ENCODE data around the gene ARHGEF39.

ARHGEF39 gene, protein sequence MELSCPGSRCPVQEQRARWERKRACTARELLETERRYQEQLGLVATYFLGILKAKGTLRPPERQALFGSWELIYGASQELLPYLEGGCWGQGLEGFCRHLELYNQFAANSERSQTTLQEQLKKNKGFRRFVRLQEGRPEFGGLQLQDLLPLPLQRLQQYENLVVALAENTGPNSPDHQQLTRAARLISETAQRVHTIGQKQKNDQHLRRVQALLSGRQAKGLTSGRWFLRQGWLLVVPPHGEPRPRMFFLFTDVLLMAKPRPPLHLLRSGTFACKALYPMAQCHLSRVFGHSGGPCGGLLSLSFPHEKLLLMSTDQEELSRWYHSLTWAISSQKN

DNA sequence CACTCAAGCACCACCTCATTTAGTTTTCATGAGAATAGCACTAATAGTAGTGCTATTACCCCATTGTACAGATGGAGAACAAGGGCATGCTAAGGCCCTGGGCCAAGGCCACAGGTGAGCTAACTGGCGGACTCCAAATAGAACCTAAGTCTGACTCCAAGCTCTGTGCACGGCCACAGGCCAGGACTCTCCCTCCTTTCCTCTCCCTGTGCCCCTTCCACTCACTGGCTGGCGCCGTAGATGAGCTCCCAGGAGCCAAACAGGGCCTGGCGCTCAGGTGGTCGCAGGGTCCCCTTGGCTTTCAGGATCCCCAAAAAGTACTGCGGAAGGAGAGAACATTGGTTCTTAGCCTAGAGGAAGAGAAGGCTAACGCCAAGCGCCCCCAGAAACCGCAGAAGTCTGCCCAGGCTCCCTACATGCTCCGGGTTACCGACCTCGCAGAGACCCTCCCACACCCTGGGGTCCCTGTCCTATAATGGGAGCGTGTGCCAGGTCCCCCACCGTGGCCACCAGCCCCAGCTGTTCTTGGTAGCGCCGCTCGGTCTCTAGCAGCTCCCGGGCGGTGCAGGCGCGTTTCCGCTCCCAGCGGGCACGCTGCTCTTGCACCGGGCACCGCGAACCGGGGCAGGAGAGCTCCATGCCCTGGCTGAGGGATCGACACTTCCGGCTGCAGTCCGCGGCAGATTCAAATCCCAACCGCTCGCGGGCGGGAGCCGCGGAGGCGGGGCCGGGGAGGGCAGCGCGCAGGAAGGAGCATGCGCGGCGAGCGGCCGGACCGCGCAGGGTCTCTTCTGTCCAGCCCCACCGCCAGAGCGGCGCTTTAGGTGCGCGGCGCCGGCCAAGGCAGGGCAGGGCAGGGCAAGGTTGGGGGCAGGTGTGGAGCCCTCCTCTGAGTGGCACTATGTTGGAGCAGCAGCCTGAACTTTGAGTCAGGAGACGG is at the start of gene ARHGEF39:
TSS of gene ARHGEF39 (minus strand) at position 665 of the 940 bp plus-strand sequence. CDS start at position 639, 26 bp downstream.
- peak; percentile 82 for DNase-seq (ENCODE audit: low spot score)

DNA sequence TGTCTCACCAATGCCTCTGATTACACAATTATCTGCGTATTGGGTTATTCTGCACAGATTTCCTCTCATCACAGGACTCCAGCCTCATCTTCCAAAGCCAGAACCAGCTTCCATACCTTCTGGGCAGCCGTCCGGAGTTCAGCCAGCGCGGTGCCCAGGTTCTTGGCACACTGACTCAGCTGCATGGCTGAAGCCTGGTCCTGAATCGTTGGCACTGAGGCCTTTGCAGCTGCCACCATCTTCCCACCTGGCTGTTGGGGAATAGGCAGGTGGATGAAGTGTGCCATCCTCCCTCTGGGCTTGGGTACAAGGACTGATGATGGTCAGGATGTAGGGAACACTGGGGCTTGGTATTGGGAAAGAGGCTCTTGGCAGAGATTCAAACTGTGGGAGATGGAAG is 49.1 kb upstream of the ARHGEF39 start:
- no peak for DNase-seq (ENCODE audit: low spot score)

DNA sequence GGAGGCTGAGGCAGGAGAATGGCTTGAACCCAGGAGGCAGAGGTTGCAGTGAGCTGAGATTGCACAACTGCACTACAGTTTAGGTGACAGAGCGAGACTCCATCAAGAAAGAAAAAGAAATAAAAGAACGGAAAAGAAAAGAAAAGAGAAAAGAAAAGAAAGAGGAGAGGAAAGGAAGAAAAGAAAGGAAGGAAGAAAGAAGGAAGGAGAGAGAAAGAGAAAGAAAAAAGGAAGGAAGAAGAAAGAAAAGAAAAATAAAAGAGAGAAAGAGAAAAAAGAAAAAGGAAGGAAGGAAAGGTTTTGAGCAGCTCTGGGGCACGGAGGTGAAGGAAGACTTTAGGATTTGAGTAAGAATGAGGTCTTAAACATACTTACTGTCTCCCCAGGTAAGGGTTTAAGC is 48.6 kb upstream of the ARHGEF39 start:
- DNase-seq (ENCODE audit: low spot score) = no peak

DNA sequence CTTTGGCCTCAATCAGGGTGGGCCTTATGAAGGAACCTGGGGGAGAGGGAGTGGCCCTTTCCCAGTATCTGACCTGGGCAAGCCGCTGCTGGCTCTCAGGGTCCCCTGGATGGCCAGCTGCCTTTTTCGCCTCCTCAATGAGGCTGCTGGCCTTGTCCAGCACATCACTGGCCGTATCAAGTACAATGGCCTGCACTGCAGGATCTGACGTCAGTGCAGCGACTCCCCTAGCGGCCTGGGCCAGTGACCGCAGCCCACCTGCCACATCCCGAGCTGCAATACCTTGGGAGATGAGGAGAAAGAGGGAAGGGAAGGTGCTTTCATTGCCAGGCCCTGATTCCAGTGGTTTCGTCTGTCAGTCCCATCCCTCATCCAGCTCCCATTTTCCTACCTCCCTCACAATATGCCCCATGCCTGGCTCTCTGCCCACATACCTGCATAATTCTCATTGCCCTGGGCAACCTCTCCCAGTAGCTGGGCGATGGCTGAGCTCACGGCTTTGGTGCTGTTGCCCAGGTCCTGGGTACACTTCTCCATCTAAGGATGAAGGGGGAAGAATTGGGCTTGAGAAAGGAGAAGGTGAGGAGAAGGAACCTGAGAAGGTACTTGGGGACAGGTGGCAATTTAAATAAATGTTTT is 47.9 kb upstream of the ARHGEF39 start:
- no peak for DNase-seq (ENCODE audit: low spot score)

DNA sequence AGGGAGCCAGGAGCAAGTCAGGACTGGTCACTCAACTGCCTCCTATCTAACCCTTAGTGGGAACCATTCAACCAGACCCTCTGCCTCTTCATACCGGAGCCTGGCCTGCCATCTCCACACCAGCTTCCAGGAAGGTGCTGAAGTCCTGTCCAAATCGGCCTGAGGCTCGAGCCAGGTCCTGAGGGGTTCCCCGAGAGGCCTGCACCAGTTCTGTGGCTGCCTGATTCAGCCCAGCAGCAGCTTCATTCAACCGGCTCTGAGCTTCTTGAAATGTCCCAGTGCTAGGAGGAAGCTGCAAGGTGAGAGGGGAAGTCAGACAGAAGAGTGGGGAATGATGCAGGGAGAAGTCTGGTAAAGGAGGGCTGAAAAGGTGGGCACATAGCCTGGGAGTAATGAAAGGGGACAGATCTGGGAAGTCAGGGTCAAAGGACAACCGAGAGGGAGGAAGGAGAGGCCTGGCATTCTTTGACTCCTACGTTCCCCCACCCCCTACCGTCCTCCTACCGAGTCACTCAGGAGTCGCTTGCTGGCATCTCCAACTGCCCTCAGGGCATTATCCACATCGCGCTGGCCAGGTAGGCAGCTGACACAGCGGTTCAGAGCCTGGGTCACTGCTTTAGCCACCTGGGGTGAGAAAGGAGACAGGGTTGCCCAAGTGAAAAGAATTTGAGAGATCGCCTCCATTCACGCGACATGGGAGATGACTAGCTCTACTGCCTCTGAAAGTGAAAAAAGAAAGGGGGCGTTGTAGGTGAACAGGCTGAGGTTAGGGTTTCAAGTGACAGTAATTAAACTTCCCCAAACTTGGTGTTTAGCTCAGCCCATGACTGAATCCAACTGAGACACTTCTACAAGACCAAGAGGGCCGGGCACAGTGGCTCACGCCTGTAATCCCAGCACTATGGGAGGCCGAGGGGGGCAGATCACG is 46.8 kb upstream of the ARHGEF39 start:
- no peak for DNase-seq (ENCODE audit: low spot score)

DNA sequence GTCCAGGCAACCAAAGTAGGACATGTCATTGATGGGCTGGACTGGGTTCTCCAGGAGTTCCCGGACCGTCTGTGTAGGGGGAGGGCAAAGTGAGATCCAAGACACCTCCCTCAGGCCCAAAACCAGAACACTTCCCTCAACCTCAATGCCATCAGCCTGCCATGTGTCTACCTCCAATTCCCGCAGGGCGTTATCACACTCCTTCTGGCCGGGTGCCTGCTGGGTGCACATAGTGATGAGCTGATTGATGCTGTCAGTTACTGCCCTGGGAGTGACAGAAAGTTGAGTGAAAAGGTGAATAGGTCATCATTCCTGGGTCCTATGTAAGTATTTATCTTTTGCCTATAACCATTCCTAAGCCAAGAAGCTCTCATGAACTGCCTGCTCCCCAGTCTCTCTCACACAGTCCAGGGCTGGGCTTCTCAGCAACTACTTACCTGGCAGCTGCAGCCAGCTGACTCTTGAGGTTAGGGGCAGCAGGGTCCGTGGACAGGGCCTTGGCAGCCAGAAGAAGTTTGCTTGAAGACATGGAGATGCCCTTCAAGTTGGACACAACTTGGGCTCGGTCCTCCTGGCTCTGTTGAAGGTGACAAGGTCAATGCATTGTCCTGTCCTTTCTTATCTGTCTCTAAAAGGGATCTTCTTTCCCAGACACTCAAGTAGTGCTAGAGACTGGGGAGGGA is 46.0 kb upstream of the ARHGEF39 start:
- DNase-seq (ENCODE audit: low spot score) = no peak

DNA sequence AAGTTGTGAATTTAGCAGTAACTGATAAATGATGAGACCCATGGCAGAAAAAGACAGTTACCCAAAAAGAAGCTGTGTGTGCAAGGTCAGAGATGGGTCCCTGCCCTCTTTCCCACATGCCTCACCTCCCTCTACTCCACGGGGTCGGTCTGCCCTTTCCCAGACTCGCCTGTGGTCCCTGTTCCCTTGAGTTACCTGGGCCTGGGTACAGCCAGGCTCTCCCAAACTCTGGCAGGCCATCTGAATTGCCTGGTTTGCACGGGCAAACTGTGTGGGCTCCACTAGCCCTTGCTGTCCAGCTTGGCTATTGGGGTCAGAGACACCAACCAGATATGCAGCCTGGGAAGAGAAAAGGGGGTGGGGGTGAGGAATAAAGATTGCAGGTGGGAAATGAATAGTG is 43.2 kb upstream of the ARHGEF39 start:
- DNase-seq (ENCODE audit: low spot score) = no peak

DNA sequence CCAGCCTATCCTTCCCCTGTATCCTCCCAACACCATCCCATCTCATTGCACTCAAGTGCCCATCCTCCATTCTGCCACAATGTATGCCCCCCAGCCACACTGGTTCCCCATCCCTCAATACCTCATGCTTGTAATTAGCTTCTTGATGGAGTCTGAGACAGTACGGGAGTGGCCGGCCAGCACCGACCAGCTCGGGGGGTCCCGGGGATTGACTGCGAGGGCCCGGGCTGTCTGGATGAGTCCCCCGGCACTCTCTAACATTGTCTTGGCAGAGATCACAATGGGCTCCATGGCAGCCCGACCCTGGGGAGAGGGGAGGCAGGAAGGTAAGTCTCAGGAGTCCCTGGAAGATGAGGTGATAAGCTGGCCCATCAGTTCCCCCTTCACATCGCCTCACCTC is 42.0 kb upstream of the ARHGEF39 start:
- DNase-seq (ENCODE audit: low spot score) = no peak

DNA sequence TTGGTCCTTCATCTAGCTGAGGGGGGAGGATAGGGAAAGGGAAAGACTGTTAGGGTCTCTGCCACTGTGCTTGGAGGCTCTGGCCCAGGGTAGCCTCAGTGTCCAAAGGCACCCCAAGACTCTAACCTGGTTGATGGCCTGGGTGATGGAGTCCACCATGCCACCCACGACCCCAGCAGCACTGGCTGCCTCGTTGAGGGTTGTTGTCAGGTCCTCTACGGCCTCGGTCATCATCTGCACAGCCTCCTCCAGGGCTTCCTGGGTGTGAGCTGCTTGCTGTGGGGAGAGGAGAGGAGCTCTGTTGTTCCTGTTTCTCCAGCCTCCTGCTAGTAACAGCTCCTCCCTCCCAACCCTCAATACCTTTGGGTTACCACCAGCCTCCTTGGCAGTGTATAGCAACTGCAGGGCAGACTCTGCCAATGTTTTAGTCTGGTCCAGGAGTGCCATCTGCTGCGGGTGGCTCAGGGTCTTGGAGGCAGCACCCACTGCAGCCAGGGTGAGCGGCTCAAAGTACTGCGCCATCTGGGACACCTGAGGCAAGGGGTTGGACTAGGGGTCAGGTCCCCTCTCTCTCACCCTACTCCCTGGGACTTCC is 40.9 kb upstream of the ARHGEF39 start:
- no peak for DNase-seq (ENCODE audit: low spot score)

DNA sequence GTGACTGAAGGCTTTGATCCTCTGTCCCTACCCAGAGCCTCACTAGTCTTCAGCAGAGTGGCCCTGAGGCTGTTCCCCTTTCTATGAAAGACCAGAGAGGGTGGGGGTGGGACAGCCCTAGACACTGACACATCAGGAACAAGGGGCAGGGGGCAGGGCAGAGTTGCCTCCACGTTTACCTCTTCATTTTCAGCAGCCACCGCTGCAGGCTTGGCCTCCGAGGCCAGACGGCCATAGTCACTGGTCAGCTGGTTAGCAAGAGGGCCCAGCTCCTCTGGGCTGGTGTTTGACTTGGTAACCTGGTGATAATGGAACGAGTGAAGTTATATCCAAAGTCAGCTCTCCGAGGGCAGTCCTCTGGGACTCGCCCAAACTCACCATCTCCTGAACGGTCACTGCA is 40.4 kb upstream of the ARHGEF39 start:
- no peak for DNase-seq (ENCODE audit: low spot score)

DNA sequence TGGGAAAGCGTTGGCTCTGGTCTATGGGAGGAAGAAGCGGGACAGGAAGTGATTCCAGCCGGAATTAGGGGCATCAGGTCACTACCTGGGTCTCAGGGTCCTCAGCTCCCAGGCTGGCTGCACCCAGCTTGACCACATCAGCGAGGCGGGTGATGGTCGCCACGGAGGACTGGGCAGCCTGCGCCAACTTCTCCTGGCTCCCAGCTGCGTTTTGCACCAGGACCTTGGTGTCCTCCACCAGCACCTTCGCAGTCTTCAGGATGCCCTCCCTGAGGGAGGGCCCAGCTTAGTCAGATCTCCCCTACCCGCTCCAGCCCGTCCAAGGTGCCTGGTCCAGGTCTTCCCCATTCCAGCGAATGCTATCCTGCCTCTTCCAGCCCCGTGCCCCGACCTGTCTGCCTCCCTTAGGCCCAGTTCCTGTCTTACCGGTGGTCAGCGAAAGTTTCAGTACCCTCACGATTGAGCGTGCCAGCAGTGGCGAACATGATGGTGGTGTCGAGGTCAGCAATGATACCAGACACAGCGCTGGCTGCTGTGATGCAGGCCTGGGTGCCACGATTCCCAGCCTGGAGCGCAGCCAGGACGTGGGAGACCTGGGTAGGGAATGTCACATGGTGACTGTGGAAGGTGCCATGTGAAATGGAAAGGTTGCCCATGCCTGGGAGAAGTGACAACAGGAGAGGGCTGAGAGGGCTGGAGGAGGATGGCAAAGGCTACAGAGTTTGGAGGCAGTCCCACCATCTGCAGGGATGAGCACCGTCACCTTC is 39.1 kb upstream of the ARHGEF39 start:
- DNase-seq (ENCODE audit: low spot score) = no peak

DNA sequence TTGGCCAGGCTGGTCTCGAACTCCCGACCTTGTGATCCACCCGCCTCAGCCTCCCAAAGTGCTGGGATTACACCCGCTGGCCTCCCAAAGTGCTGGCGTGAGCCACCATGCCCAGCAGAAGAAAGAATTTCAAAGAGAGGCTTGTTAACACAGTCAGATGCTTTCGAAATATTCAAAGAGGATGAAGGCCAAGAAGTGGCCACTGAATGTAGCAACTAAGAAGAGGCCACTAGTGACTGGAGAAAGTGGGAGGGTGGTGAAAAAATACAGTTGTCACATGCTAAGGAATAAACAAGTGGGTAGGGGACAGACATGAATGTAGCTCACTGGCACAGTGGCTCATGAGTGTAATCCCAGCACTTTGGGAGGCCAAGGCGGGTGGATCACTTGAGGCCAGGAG is 37.7 kb upstream of the ARHGEF39 start:
- no peak for DNase-seq (ENCODE audit: low spot score)

DNA sequence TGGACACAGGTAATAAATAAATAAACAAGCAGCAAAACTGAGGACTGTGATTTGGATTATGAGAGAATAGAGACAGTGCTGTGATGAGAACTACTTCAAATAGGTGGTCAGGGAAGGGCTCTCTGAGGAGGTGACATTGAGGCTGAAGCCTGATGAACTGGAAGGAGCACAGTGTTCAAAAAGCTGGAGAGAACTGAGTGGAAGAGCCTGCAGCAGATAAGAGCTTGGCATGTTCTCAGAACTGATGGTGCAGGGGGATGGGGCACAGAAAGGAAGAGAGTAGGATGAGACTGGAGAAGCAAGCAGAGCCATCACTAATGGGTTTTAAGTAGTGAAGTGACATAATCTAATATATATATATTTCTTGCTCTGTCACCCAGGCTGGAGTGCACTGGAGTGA is 35.9 kb upstream of the ARHGEF39 start:
- no peak for DNase-seq (ENCODE audit: low spot score)

DNA sequence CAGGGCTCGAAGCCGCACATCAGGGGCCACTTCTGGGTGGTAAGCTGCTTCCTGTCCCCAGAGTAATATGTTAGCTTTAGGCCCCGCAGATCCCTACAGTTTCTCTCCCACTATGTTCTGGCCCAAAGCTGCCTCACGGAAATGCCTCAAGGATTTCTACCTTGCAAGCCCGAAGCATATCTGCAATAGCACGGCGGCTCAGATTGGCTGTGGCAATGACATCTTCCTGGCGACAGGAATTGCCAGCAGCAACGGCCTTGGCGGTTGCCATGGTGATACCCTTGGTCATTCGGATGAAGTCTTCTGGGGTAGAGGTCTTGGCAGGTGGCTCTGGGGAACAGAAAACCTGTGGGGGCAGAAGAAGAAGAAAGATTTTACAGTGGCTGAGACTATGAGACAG is 35.0 kb upstream of the ARHGEF39 start:
- no peak for DNase-seq (ENCODE audit: low spot score)

DNA sequence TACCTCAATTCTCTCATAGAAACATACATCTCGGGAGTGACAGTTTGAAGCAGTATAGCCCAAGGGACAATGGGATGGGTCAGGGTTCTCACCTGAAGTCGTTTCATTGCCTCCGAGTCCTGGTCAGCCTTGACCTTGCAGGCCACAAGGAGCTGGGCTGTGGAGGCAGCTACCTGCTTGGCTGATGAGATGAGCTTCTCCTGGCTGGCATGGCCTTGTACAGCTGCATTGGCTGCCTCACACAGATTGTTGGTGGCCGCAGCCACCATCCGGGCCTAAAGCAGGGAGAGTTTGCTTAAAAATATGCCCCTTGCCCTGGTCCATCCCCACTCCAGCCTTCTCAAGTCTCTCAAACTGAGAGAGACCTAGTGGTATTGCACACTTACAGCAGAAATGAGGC is 33.2 kb upstream of the ARHGEF39 start:
- DNase-seq (ENCODE audit: low spot score) = no peak

DNA sequence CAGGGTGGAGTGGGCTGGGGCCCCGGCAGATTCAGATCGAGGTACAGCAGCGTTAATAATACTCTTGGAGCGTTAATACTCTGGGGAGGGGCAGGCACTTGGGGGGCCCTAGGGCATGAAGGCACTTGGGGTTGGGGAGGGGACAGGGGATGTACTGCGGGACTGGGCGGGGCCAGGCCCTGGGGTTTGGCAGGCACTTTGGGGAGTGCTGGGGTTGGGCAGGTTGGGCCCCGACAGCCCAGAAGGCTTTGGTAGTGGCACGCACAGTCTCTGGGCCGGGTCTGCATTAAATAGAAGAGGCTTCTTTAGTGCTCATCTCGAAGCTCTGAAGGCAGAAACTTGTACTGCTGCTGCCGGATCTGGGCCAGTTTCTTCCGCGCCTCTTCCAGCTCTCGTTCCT is 32.5 kb upstream of the ARHGEF39 start:
- no peak for DNase-seq (ENCODE audit: low spot score)

DNA sequence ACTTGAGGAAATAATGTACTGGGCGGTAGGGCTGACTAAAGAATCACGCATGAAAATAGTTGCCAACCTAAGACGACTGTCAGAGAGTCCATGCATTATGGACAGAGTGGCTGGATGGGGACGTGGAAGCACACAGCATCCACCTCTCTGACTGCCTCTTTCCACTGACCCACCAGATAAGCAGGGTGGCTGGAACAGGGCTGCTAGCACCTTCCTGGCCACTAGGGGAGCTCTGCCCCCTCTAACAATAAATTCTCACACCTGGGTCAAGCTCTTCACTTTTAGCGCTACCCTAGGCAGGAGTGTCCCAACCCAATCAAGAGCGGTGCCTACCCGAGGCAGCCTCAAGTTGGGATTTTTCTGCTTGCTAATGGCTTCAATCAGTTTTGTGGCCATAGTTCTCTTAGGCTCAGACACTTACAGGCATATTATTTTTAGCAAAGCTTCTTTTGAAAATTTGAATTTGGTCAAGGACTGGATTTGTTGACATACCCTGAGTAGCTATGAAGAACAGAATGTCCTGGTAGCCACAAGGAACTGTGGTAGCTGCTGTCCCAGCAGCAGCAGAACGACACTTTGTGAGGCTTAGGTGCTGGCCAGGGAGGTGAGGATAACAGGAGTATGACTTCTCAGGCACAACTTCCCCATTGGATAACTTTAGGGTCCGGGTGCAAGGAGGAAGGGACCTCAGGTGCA is 31.7 kb upstream of the ARHGEF39 start:
- DNase-seq (ENCODE audit: low spot score) = peak; percentile 52

DNA sequence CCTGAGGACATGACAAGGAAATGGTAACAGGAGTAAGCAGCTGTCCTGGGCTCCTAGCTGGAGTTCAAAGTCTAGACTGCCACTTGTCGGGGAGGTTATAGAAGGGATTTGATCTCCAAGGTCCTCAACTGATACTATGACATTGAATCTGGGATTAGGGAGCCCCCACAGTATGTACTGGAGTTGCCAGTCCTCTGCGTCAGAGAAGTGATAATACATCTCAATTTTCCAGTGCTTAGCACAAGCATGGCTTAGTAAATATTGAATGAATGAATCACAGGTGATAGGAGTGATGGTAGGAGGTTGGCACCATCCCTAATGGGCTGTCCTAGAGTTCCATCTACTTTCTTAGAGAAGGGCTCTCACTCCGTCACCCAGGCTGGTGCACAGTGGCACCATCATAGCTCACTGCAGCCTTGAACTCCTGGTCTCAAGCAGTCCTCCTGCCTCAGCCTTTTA is 31.0 kb upstream of the ARHGEF39 start:
- no peak for DNase-seq (ENCODE audit: low spot score)

DNA sequence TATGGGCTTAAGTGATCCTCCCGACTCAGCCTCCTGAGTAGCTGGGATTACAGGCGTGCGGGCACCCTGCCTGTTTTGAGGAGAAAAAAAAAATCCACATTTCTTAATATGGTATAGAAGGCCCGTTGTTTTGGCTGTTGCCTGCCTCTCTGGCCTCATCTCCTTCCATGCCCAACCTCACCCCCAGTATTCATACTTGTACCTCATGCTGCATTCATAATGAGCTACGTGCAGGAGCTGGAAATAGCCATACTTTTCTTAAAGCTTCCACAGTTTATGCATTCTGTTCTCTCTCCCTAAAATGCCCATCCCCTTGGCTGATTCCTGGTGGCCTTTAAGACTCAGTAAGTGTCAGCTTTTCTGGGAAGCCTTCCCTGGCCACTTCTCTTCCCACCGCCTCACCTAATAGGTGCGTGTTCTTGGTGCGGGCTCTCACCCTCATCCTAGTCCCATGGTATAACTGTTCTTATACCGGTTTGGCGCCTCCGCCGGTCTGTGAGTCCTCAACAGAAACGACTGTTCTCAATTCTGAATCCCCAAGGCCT is 26.8 kb upstream of the ARHGEF39 start:
- no peak for DNase-seq (ENCODE audit: low spot score)

All from activated CD4-positive, alpha-beta T cell treated with anti-CD3 and anti-CD28 coated beads, Interleukin-2, Interleukin-4, amounts not matched to agents 100 ng/mL and 50 ng/mL, durations not matched to agents 16 hours and 8 hours (primary cell).